ENCODE data around the gene GRB14. TPM values are rescaled to one million over a fixed set of nuclear protein-coding genes. Genes with fewer than 3 reads are reported as not detected.

The GRB14 gene
- total and polyA plus RNA-seq, 10 of the 15 experiments (the other 5 are each of a cell fraction or from before 2014, with no cell fraction given), result not detected

- TF ChIP-seq ZZZ3 (IDR thresholded peaks at IDR 0.05; ENCODE audit: control insufficient read depth, insufficient read length, low read depth), result no peak
These were observed 171.6 kb downstream of the GRB14 start (continued) for GRCh38 chr2:164449706-164450105.

GRCh38 chr2:164447660-164448059, 173.6 kb downstream of the GRB14 start:
- no peaks in the 10 kb centered on the region for H3K4me1 ChIP-seq (ENCODE audit: control insufficient read depth, insufficient read depth, low read length)
- in situ Hi-C loops (cut with MboI) (no loop called here), intact Hi-C loops (cut with micrococcal nuclease; ENCODE audit: unreplicated experiment) (no loop called here)
- no peak for DNase-seq (ENCODE audit: low read depth, low spot score)
- H3K27me3 ChIP-seq (replicated peaks in 1 of 2; ENCODE audit: control insufficient read depth in 2 of 2, insufficient read depth in 2 of 2, low read length in 1 of 2), result no peaks in the 10 kb centered on the region
- ChIA-PET SMC1A (ENCODE audit: uncharacterized antibody, unreplicated experiment) (no interaction called here), RAD21 (ENCODE audit: unreplicated experiment) (no interaction called here), POLR2A (no interaction called here), CTCF (no interaction called here)
- H2AFZ ChIP-seq (ENCODE audit: control insufficient read depth, low read depth, low read length), result no peak overlapping the region
- WGBS (ENCODE audit: insufficient coverage, insufficient replicate concordance, low lambda C conversion rate, missing lambda C conversion rate), result 35% methylated on average over 5 of the region's 5 CpGs
- H3K9me3 ChIP-seq (replicated peaks; ENCODE audit: control insufficient read depth, insufficient read depth, low read length), result no peaks in the 10 kb centered on the region
- ATAC-seq, result no peak
- no peak overlapping the region for H3K4me2 ChIP-seq (ENCODE audit: control insufficient read depth, insufficient read depth)
- no peak for FAIRE-seq
- no peak overlapping the region for H3K27ac ChIP-seq (ENCODE audit: control insufficient read depth, insufficient read depth)
- no peaks in the 10 kb centered on the region for H3K79me2 ChIP-seq (ENCODE audit: control insufficient read depth, insufficient read depth, low read length)
- H3K4me3 ChIP-seq, result no peak overlapping the region
- no peaks in the 10 kb centered on the region for H3K36me3 ChIP-seq (ENCODE audit: control insufficient read depth in 2 of 2, insufficient read depth in 2 of 2, low read length in 1 of 2)
- no TSS peak for BruUV-seq (replicated peaks)
- no peaks in the 10 kb centered on the region for H4K20me1 ChIP-seq (ENCODE audit: control insufficient read depth, insufficient read depth)
- H3K9ac ChIP-seq (ENCODE audit: control insufficient read depth, insufficient read depth, low read length), result no peak overlapping the region
- no peak for TF ChIP-seq SUZ12 (IDR thresholded peaks at IDR 0.05; ENCODE audit: unreplicated experiment)
- TF ChIP-seq TCF12 (IDR thresholded peaks at IDR 0.05; ENCODE audit: low read depth, low read length), result no peak
- TF ChIP-seq SIN3A (IDR thresholded peaks at IDR 0.05; ENCODE audit: low read depth, low read length), result no peak
- TF ChIP-seq ZNF274 (IDR thresholded peaks at IDR 0.05; ENCODE audit: insufficient read depth, insufficient read length), result no peak
- TF ChIP-seq DPF2 (IDR thresholded peaks at IDR 0.05), result no peak
- no peak for TF ChIP-seq JUNB (IDR thresholded peaks at IDR 0.05)
- no peak for TF ChIP-seq PBX3 (IDR thresholded peaks at IDR 0.05; ENCODE audit: insufficient replicate concordance, low read depth, low read length)
- no peak for TF ChIP-seq MYC (IDR thresholded peaks at IDR 0.05; ENCODE audit: insufficient read depth, insufficient read length, insufficient replicate concordance, low read length, severe bottlenecking)
- no peak for TF ChIP-seq NRF1 (conservative IDR thresholded peaks at IDR 0.05; ENCODE audit: low read depth, low read length)
- TF ChIP-seq POLR2A (IDR thresholded peaks at IDR 0.05; ENCODE audit: low read depth, low read length), result no peak
- no peak for TF ChIP-seq NBN (IDR thresholded peaks at IDR 0.05)

Other genes with a start within 250 kb of the GRB14 start
- gene COBLL1, start 220.3 kb upstream of the GRB14 start, total RNA-seq (2014; rRNA removed), result not detected in 2 replicates
- not detected in 2 replicates for gene COBLL1, start 220.3 kb upstream of the GRB14 start, total RNA-seq (2014; rRNA removed; fragmentation: Illumina TruSeq; extraction: Trizol)
- gene COBLL1, start 220.3 kb upstream of the GRB14 start, total RNA-seq (2021), result 0.32 and 0.46 TPM in 2 replicates
- not detected in 2 replicates for gene COBLL1, start 220.3 kb upstream of the GRB14 start, polyA plus RNA-seq (2011; rRNA removed)
- not detected in 2 replicates for gene COBLL1, start 220.3 kb upstream of the GRB14 start, polyA plus RNA-seq (2014; fragmentation: Illumina TruSeq; extraction: Trizol)
- not detected for gene COBLL1, start 220.3 kb upstream of the GRB14 start, polyA plus RNA-seq (2014; fragmentation: Nextera tagmentation; extraction: Ambion mirVana)
- not detected in 2 replicates for gene COBLL1, start 220.3 kb upstream of the GRB14 start, polyA plus RNA-seq (2014; rRNA removed)
- not detected for gene COBLL1, start 220.3 kb upstream of the GRB14 start, polyA plus RNA-seq (2016; fragmentation: Nextera tagmentation; extraction: Ambion mirVana)

Measured in GM12878 (cell line).